Esophagus squamous epithelium (tissue), 4 donors: ENCODE data around the gene GFOD2.

ENCODE experiments used
- CTCF ChIP-seq, 6 experiments: fragments of 450-650 bp in 4 of 6; fragments of 200-600 bp in 2 of 6; sonication (generic) in 2 of 6; IDR thresholded peaks; one replicate each; pipeline ENCODE4 v1.5.1; 2016 to 2019; ENCODE audit warnings: antibody characterized with exemption in 6 of 6, mild to moderate bottlenecking in 4 of 6, moderate library complexity in 4 of 6
- POLR2A ChIP-seq, 4 donors: fragments of 450-650 bp; IDR thresholded peaks; one replicate each; pipeline ENCODE4 v1.6.1; 2017; ENCODE audit warnings: antibody characterized with exemption in 4 of 4, mild to moderate bottlenecking in 4 of 4, moderate library complexity in 3 of 4

GRCh38 chr16:67649494-67649931, 69.6 kb downstream of the GFOD2 start:
- TF ChIP-seq POLR2A (IDR thresholded peaks at IDR 0.05), result no peak
- no peak for TF ChIP-seq CTCF (IDR thresholded peaks at IDR 0.05)
